Colon (tissue), 2 donors: ENCODE data around the gene RAP1GAP.

Experiments used
- FAIRE-seq: peaks from 2 replicates; lab custom pipeline; 2012; peaks lifted over from hg19 to GRCh38; lab: Jason Lieb, UNC
- donor health status: control.
- donor health status: control.

Gene RAP1GAP

GRCh38 chr1:21608798-21609197 is 60.4 kb downstream of the RAP1GAP start:
- FAIRE-seq = no peak

GRCh38 chr1:21607549-21608529 is 61.3 kb downstream of the RAP1GAP start:
- FAIRE-seq = peak; percentile 38

- FAIRE-seq = no peak
These were observed 63.0 kb downstream of the RAP1GAP start for GRCh38 chr1:21605964-21606705.

- no peak for FAIRE-seq
These were observed 64.0 kb downstream of the RAP1GAP start for GRCh38 chr1:21605012-21605715.

- FAIRE-seq = no peak
These were observed 64.8 kb downstream of the RAP1GAP start for GRCh38 chr1:21604208-21604957.

GRCh38 chr1:21603177-21604138 is 65.7 kb downstream of the RAP1GAP start:
- no peak for FAIRE-seq

- FAIRE-seq = no peak
These were observed 67.7 kb downstream of the RAP1GAP start for GRCh38 chr1:21601278-21602048.

- no peak for FAIRE-seq
These were observed 69.8 kb downstream of the RAP1GAP start for GRCh38 chr1:21599402-21599801.

GRCh38 chr1:21598904-21599303 is 70.3 kb downstream of the RAP1GAP start:
- no peak for FAIRE-seq

- no peak for FAIRE-seq
These were observed 70.7 kb downstream of the RAP1GAP start for GRCh38 chr1:21598417-21598816.

- no peak for FAIRE-seq
These were observed 71.4 kb downstream of the RAP1GAP start for GRCh38 chr1:21597753-21598152.

- FAIRE-seq = no peak
These were observed 72.5 kb downstream of the RAP1GAP start for GRCh38 chr1:21596628-21597027.

GRCh38 chr1:21596174-21596573 is 73.0 kb downstream of the RAP1GAP start:
- FAIRE-seq = no peak

GRCh38 chr1:21594935-21595897 is 73.9 kb downstream of the RAP1GAP start:
- no peak for FAIRE-seq

- no peak for FAIRE-seq
These were observed 74.7 kb downstream of the RAP1GAP start for GRCh38 chr1:21594501-21594900.

GRCh38 chr1:21593231-21593630 is 75.9 kb downstream of the RAP1GAP start:
- no peak for FAIRE-seq

GRCh38 chr1:21592086-21592865 is 76.9 kb downstream of the RAP1GAP start:
- FAIRE-seq = no peak

- no peak for FAIRE-seq
These were observed 78.2 kb downstream of the RAP1GAP start for GRCh38 chr1:21590934-21591333.
